Left colon (tissue), 2 donors: ENCODE data around the gene KCTD7. TPM values are rescaled to one million over a fixed set of nuclear protein-coding genes. Genes with fewer than 3 reads are reported as not detected.
"Not testable (repeated sequence)": the region's sequence is repeated elsewhere in the genome, so short reads cannot be mapped to it uniquely, and the experiment has no call there.

Experiments
- ATAC-seq: fragments of 200-7000 bp; cut with Tn5 transposase; one replicate; pipeline ENCODE4 v1.9.1; 2020; ENCODE audit warnings: mild to moderate bottlenecking, moderate library complexity
- DNase-seq, 2 donors: peaks; one replicate each; pipeline ENCODE4 v3.0.0-alpha.2; 2020
- intact Hi-C, 2 donors: fragments of 100-400 bp; cut with DNase I in 1 of 2; cut with micrococcal nuclease in 1 of 2; formaldehyde crosslinking; loops; one replicate each; pipeline versions ENCODE4 v1.11.2 to v1.14.0; 2022; cut with DNase I, micrococcal nuclease
- total RNA-seq, 2 donors: library from RNA; stranded (reverse); fragmentation: NEBNext Ultra II Directional; extraction: Animal tissue kit (Norgen Biotek cat#: 25700); gene quantifications; one replicate each; pipeline ENCODE4 v1.2.1, GENCODE V29; 2021
- donor health status: DM: no; HTN: no; CAD: no.
- donor health status: DM: yes; HTN: yes; CAD: no.

The KCTD7 gene
- total RNA-seq, 2 donors from 2014 or later = 5.6 to 8.6 TPM

GRCh38 chr7:66606540-66607291 is 22.0 kb upstream of the KCTD7 start:
- intact Hi-C loops, ATAC-seq, DNase-seq: not testable (repeated sequence)

- DNase-seq (no peak), ATAC-seq (no peak)
- intact Hi-C loops = no loop called here
Measured at GRCh38 chr7:66609176-66609575, 19.5 kb upstream of the KCTD7 start.

- ATAC-seq, DNase-seq, intact Hi-C loops: not testable (repeated sequence)
Measured at GRCh38 chr7:66614596-66614995, 14.1 kb upstream of the KCTD7 start.

- DNase-seq = no peak
- ATAC-seq = no peak
- intact Hi-C loops = no loop called here
Measured at GRCh38 chr7:66615699-66616098, 13.0 kb upstream of the KCTD7 start.

GRCh38 chr7:66617295-66617694 is 11.4 kb upstream of the KCTD7 start:
- intact Hi-C loops = no loop called here
- ATAC-seq = no peak
- peak in 1 of 2 donors; percentile 46 for DNase-seq

GRCh38 chr7:66619341-66619948 is 9.2 kb upstream of the KCTD7 start:
- DNase-seq, intact Hi-C loops, ATAC-seq: not testable (repeated sequence)

- DNase-seq = no peak
- ATAC-seq = no peak
- intact Hi-C loops = no loop called here
Measured at GRCh38 chr7:66626331-66626934, 2.2 kb upstream of the KCTD7 start.

- ATAC-seq (no peak), DNase-seq (peak; percentile 8 to 38)
- intact Hi-C loops = no loop called here
Measured at GRCh38 chr7:66627151-66627681, 1.5 kb upstream of the KCTD7 start.

- no peak for DNase-seq
- intact Hi-C loops = no loop called here
Measured at GRCh38 chr7:66627881-66628360, 760 bp upstream of the KCTD7 start.

GRCh38 chr7:66629222-66630062 is 761 bp downstream of the KCTD7 start:
- ATAC-seq (peak; percentile 4), DNase-seq (peak; percentile 51 to 61)
- intact Hi-C loops = no loop called here

More at GRCh38 chr7:66627881-66628360, 760 bp upstream of the KCTD7 start:
- ATAC-seq = peak; percentile 55

- ATAC-seq = no peak
- no peak for DNase-seq
- intact Hi-C loops = no loop called here
Measured at GRCh38 chr7:66630531-66630930, 1.9 kb downstream of the KCTD7 start.

GRCh38 chr7:66631471-66631870 is 2.8 kb downstream of the KCTD7 start:
- intact Hi-C loops = no loop called here
- DNase-seq = no peak
- no peak for ATAC-seq

GRCh38 chr7:66634816-66635215 is 6.1 kb downstream of the KCTD7 start:
- intact Hi-C loops = no loop called here
- no peak for ATAC-seq
- DNase-seq = no peak

GRCh38 chr7:66635322-66635981 is 6.8 kb downstream of the KCTD7 start:
- intact Hi-C loops, ATAC-seq, DNase-seq: not testable (repeated sequence)

- intact Hi-C loops, ATAC-seq, DNase-seq: not testable (repeated sequence)
Measured at GRCh38 chr7:66635982-66636546, 7.4 kb downstream of the KCTD7 start.

- ATAC-seq (no peak), DNase-seq (no peak)
- intact Hi-C loops = no loop called here
Measured at GRCh38 chr7:66638309-66639099, 9.8 kb downstream of the KCTD7 start.

- intact Hi-C loops = loop anchor here in 1 of 2 donors (10.0 kb wide), 1 partner anchor 55 kb away; no protein-coding TSS in a partner anchor
- ATAC-seq = no peak
- no peak for DNase-seq
Measured at GRCh38 chr7:66639773-66640172, 11.1 kb downstream of the KCTD7 start.
